Measurements from ENCODE around the gene SCO1. TPM values are rescaled to one million over a fixed set of nuclear protein-coding genes. Genes with fewer than 3 reads are reported as not detected.

SCO1 gene
- total RNA-seq, 2 donors from 2014 or later, result 43.3 to 43.9 TPM

GRCh38 chr17:10739386-10739785, 42.1 kb upstream of the SCO1 start:
- Histone ChIP-seq H3K4me1 (ENCODE audit: control insufficient read depth, insufficient read depth, low read length) (no peaks in the 10 kb centered on the region), H3K27me3 (ENCODE audit: control insufficient read depth, insufficient read depth, low read length, poor library complexity, severe bottlenecking) (no peaks in the 10 kb centered on the region), H3K36me3 (ENCODE audit: control insufficient read depth, insufficient read depth, low read length) (no peaks in the 10 kb centered on the region), H3K4me3 (ENCODE audit: low read length) (no peak overlapping the region), H3K9ac (ENCODE audit: extremely low read depth, low read length, poor library complexity, severe bottlenecking) (no peak overlapping the region), H3K9me3 (ENCODE audit: control insufficient read depth, low read length) (no peaks in the 10 kb centered on the region), H3K27ac (ENCODE audit: low read depth, low read length) (no peak overlapping the region)
- H3K9me3 Mint-ChIP-seq, result no peaks in the 10 kb centered on the region
- 91 to 96% methylated on average over 4 to 5 of the region's 5 CpGs for WGBS, 2 experiments (ENCODE audit: insufficient coverage in 1 of 2, insufficient read length in 1 of 2)
- no peak overlapping the region for H3K27ac Mint-ChIP-seq
- H3K4me1 Mint-ChIP-seq, result peaks cover 2% of the 10 kb centered on the region
- H3K36me3 Mint-ChIP-seq (ENCODE audit: low read depth), result no peaks in the 10 kb centered on the region
- DNase-seq, result no peak
- peaks cover 4% of the 10 kb centered on the region for H3K27me3 Mint-ChIP-seq (ENCODE audit: insufficient read depth)
- no peak overlapping the region for H3K4me3 Mint-ChIP-seq
- no peak for TF ChIP-seq CTCF (conservative IDR thresholded peaks at IDR 0.05)

GRCh38 chr17:10738521-10739258, 41.4 kb upstream of the SCO1 start:
- Histone ChIP-seq H3K27ac (ENCODE audit: low read depth, low read length) (no peak overlapping the region), H3K36me3 (ENCODE audit: control insufficient read depth, insufficient read depth, low read length) (no peaks in the 10 kb centered on the region), H3K9ac (ENCODE audit: extremely low read depth, low read length, poor library complexity, severe bottlenecking) (no peak overlapping the region), H3K9me3 (ENCODE audit: control insufficient read depth, low read length) (no peaks in the 10 kb centered on the region), H3K27me3 (ENCODE audit: control insufficient read depth, insufficient read depth, low read length, poor library complexity, severe bottlenecking) (no peaks in the 10 kb centered on the region), H3K4me1 (ENCODE audit: control insufficient read depth, insufficient read depth, low read length) (no peaks in the 10 kb centered on the region), H3K4me3 (ENCODE audit: low read length) (no peak overlapping the region)
- H3K36me3 Mint-ChIP-seq (ENCODE audit: low read depth), result no peaks in the 10 kb centered on the region
- no peak overlapping the region for H3K4me3 Mint-ChIP-seq
- WGBS, 2 experiments (ENCODE audit: insufficient coverage in 1 of 2, insufficient read length in 1 of 2), result 81 to 84% methylated on average over 3 to 5 of the region's 5 CpGs
- H3K4me1 Mint-ChIP-seq, result peaks cover 2% of the 10 kb centered on the region
- H3K27me3 Mint-ChIP-seq (ENCODE audit: insufficient read depth), result peaks cover 4% of the 10 kb centered on the region
- H3K27ac Mint-ChIP-seq, result no peak overlapping the region
- H3K9me3 Mint-ChIP-seq, result no peaks in the 10 kb centered on the region
- DNase-seq, result peak; percentile 32
- TF ChIP-seq CTCF (conservative IDR thresholded peaks at IDR 0.05), result no peak

- H3K27me3 Mint-ChIP-seq (ENCODE audit: insufficient read depth), result peaks cover 4% of the 10 kb centered on the region
- no peak overlapping the region for H3K4me3 Mint-ChIP-seq
- no peak overlapping the region for H3K27ac ChIP-seq (ENCODE audit: low read depth, low read length)
- H3K9ac ChIP-seq (ENCODE audit: extremely low read depth, low read length, poor library complexity, severe bottlenecking), result no peak overlapping the region
- DNase-seq, result no peak
- H3K27ac Mint-ChIP-seq, result no peak overlapping the region
- no peaks in the 10 kb centered on the region for H3K9me3 ChIP-seq (ENCODE audit: control insufficient read depth, low read length)
- no peaks in the 10 kb centered on the region for H3K9me3 Mint-ChIP-seq
- H3K4me1 ChIP-seq (ENCODE audit: control insufficient read depth, insufficient read depth, low read length), result no peaks in the 10 kb centered on the region
- no peaks in the 10 kb centered on the region for H3K27me3 ChIP-seq (ENCODE audit: control insufficient read depth, insufficient read depth, low read length, poor library complexity, severe bottlenecking)
- no peaks in the 10 kb centered on the region for H3K36me3 ChIP-seq (ENCODE audit: control insufficient read depth, insufficient read depth, low read length)
- H3K4me3 ChIP-seq (ENCODE audit: low read length), result no peak overlapping the region
- peaks cover 2% of the 10 kb centered on the region for H3K4me1 Mint-ChIP-seq
- 82 to 100% methylated on average over 1 to 3 of the region's 3 CpGs for WGBS, 2 experiments (ENCODE audit: insufficient coverage in 1 of 2, insufficient read length in 1 of 2)
- no peaks in the 10 kb centered on the region for H3K36me3 Mint-ChIP-seq (ENCODE audit: low read depth)
- TF ChIP-seq CTCF (conservative IDR thresholded peaks at IDR 0.05), result no peak
Observed at GRCh38 chr17:10737736-10738135, 40.4 kb upstream of the SCO1 start.
